HEK293T (cell line): ENCODE data around the gene AEBP1.

Experiments used
- ARNT ChIP-seq: fragments of 450-650 bp; IDR thresholded peaks from 2 replicates; pipeline ENCODE4 v1.6.1; 2017; ENCODE audit warnings: mild to moderate bottlenecking
- BHLHE40 ChIP-seq: fragments of 450-650 bp; IDR thresholded peaks from 2 replicates; pipeline ENCODE4 v1.6.1; 2016; ENCODE audit warnings: mild to moderate bottlenecking, moderate library complexity, borderline replicate concordance
- ELF4 ChIP-seq: fragments of 450-650 bp; IDR thresholded peaks from 2 replicates; pipeline ENCODE4 v1.6.1; 2017; ENCODE audit warnings: antibody characterized with exemption
- FOXA1 ChIP-seq: fragments of 450-650 bp; IDR thresholded peaks from 2 replicates; pipeline ENCODE4 v1.6.1; 2016; ENCODE audit warnings: mild to moderate bottlenecking
- FOXK2 ChIP-seq: fragments of 450-650 bp; IDR thresholded peaks from 2 replicates; pipeline ENCODE4 v1.6.1; 2016; ENCODE audit warnings: mild to moderate bottlenecking
- FOXM1 ChIP-seq: fragments of 450-650 bp; IDR thresholded peaks from 2 replicates; pipeline ENCODE4 v1.6.1; 2017; ENCODE audit warnings: mild to moderate bottlenecking, borderline replicate concordance
- L3MBTL2 ChIP-seq: fragments of 450-650 bp; conservative IDR thresholded peaks from 2 replicates; pipeline ENCODE4 v1.6.1; 2016; ENCODE audit warnings: mild to moderate bottlenecking
- LEF1 ChIP-seq: fragments of 450-650 bp; IDR thresholded peaks from 2 replicates; pipeline ENCODE4 v1.6.1; 2017; ENCODE audit warnings: mild to moderate bottlenecking, borderline replicate concordance
- NFRKB ChIP-seq: fragments of 450-650 bp; IDR thresholded peaks from 2 replicates; pipeline ENCODE4 v1.6.1; 2016; ENCODE audit warnings: mild to moderate bottlenecking, moderate library complexity
- SP1 ChIP-seq: fragments of 450-650 bp; IDR thresholded peaks from 2 replicates; pipeline ENCODE4 v1.6.1; 2017
- SUZ12 ChIP-seq: fragments of 450-650 bp; IDR thresholded peaks from 2 replicates; pipeline ENCODE4 v1.6.1; 2016; ENCODE audit warnings: mild to moderate bottlenecking
- TARDBP ChIP-seq: fragments of 450-650 bp; IDR thresholded peaks from 2 replicates; pipeline ENCODE4 v1.6.1; 2016
- ZNF384 ChIP-seq: fragments of 450-650 bp; IDR thresholded peaks from 2 replicates; pipeline ENCODE4 v1.6.1; 2016
- TF ChIP-seq, protein P1 (sequence below): fragments of 450-650 bp; IDR thresholded peaks from 2 replicates; pipeline ENCODE4 v1.6.1; 2016

DNA sequence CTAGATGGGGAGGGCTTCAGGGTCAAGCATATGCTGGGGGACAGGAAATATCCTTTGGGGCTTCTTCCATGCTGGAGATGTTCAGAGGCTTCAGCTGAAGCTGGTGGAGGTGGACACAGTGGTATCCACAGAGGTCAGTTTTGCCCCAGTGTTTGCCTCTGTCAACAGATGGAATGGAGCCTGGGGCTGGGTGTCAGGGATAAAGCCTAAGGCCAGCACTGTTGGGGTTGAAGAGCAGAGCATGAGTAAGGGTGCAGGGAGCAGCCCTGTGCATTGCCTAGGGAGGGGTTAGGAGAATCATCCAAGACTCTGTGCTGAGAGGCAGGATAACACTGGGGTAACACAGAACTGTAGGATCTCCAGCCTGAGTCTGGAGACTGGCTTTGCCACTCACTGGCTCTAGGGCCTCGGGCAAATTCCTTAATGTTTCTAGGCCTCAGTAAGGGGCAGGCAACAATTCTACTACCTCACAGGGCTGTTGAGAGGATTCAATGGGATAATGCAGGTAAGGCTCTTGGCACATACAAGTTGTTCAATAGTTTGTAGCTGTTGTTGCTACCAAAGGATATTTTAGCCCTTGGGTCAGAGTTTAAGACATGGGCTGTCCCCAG is 58.7 kb downstream of the AEBP1 start:
- TF ChIP-seq FOXK2 (no peak), BHLHE40 (no peak), ELF4 (no peak), SP1 (no peak), FOXA1 (no peak), NFRKB (no peak), ARNT (no peak), SUZ12 (no peak), TARDBP (no peak), L3MBTL2 (no peak), ZNF384 (no peak), LEF1 (no peak), FOXM1 (no peak)
- TF ChIP-seq, protein P1, sequence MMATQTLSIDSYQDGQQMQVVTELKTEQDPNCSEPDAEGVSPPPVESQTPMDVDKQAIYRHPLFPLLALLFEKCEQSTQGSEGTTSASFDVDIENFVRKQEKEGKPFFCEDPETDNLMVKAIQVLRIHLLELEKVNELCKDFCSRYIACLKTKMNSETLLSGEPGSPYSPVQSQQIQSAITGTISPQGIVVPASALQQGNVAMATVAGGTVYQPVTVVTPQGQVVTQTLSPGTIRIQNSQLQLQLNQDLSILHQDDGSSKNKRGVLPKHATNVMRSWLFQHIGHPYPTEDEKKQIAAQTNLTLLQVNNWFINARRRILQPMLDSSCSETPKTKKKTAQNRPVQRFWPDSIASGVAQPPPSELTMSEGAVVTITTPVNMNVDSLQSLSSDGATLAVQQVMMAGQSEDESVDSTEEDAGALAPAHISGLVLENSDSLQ = no peak
